Rectal smooth muscle tissue (tissue), 1 donor: ENCODE data around the gene C1orf87.
"Not testable (repeated sequence)": the region's sequence is repeated elsewhere in the genome, so short reads cannot be mapped to it uniquely, and the experiment has no call there.

ENCODE experiments used
- H3K27ac ChIP-seq: one replicate; pipeline ENCODE4 v1.7.0; 2013; ENCODE audit warnings: low read depth, low read length, inconsistent platforms
- H3K27me3 ChIP-seq: one replicate; pipeline ENCODE4 v1.7.0; 2013; ENCODE audit warnings: low read length; ENCODE audit not compliant: control insufficient read depth, insufficient read depth
- H3K36me3 ChIP-seq: one replicate; pipeline ENCODE4 v1.7.0; 2013; ENCODE audit warnings: low read length; ENCODE audit not compliant: control insufficient read depth, insufficient read depth
- H3K4me1 ChIP-seq: one replicate; pipeline ENCODE4 v1.7.0; 2013; ENCODE audit warnings: low read length; ENCODE audit not compliant: control insufficient read depth, insufficient read depth
- H3K4me3 ChIP-seq: one replicate; pipeline ENCODE4 v1.7.0; 2013; ENCODE audit warnings: low read length
- H3K9ac ChIP-seq: one replicate; pipeline ENCODE4 v1.7.0; 2013; ENCODE audit warnings: low read length

Gene C1orf87

DNA sequence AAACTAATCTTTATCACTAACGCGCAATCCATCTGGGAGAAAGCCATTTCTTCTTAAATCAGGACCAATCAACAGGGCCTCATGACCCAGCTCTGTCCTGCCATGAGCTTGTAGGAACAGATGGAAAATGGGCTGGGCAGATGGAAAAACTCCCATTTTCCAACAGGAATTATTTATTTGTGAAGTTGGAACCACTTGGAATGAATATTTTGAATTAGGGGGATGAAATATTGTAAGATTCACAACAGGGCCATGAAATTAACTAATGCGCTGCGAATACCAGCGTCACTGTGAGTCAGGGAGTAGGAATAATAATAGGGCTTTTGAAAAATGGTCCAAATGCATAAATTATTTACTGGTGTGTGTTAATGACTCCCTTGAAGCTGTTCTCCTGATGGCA lies 93.9 kb downstream of the C1orf87 start:
- H3K4me1 ChIP-seq = no peaks in the 10 kb centered on the region
- no peak overlapping the region for H3K4me3 ChIP-seq
- no peaks in the 10 kb centered on the region for H3K36me3 ChIP-seq
- no peaks in the 10 kb centered on the region for H3K27me3 ChIP-seq
- no peak overlapping the region for H3K9ac ChIP-seq
- H3K27ac ChIP-seq = no peak overlapping the region

- Histone ChIP-seq H3K27me3 (no peaks in the 10 kb centered on the region), H3K27ac (no peak overlapping the region), H3K4me3 (no peak overlapping the region), H3K4me1 (no peaks in the 10 kb centered on the region), H3K36me3 (no peaks in the 10 kb centered on the region), H3K9ac (no peak overlapping the region)
Measured at GRCh38 chr1:59978511-59978910, 95.1 kb downstream of the C1orf87 start.

DNA sequence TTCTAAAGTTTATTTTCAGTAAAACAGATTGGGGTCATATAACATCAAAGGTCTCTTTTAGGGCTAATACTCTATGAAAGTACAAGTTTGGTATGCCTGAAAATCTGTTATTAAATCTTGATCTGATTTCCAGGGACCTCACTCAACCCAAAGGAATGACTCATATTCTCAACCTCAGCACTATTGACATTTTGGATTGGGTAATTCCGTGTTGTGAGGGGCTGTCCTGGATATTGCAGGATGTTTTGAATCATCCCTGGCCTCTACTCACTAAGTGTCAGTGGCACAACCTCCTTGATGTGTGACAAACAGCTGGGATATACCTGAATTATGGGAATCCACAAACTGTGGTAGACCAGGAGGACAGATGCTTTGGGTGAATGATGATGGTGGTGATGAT lies 95.5 kb downstream of the C1orf87 start:
- no peaks in the 10 kb centered on the region for H3K4me1 ChIP-seq
- H3K36me3 ChIP-seq = no peaks in the 10 kb centered on the region
- no peaks in the 10 kb centered on the region for H3K27me3 ChIP-seq
- no peak overlapping the region for H3K4me3 ChIP-seq
- no peak overlapping the region for H3K27ac ChIP-seq
- no peak overlapping the region for H3K9ac ChIP-seq

- no peaks in the 10 kb centered on the region for H3K4me1 ChIP-seq
- no peak overlapping the region for H3K4me3 ChIP-seq
- no peaks in the 10 kb centered on the region for H3K36me3 ChIP-seq
- H3K9ac ChIP-seq = no peak overlapping the region
- H3K27me3 ChIP-seq = no peaks in the 10 kb centered on the region
- no peak overlapping the region for H3K27ac ChIP-seq
Measured at GRCh38 chr1:59977075-59977410, 96.5 kb downstream of the C1orf87 start.

DNA sequence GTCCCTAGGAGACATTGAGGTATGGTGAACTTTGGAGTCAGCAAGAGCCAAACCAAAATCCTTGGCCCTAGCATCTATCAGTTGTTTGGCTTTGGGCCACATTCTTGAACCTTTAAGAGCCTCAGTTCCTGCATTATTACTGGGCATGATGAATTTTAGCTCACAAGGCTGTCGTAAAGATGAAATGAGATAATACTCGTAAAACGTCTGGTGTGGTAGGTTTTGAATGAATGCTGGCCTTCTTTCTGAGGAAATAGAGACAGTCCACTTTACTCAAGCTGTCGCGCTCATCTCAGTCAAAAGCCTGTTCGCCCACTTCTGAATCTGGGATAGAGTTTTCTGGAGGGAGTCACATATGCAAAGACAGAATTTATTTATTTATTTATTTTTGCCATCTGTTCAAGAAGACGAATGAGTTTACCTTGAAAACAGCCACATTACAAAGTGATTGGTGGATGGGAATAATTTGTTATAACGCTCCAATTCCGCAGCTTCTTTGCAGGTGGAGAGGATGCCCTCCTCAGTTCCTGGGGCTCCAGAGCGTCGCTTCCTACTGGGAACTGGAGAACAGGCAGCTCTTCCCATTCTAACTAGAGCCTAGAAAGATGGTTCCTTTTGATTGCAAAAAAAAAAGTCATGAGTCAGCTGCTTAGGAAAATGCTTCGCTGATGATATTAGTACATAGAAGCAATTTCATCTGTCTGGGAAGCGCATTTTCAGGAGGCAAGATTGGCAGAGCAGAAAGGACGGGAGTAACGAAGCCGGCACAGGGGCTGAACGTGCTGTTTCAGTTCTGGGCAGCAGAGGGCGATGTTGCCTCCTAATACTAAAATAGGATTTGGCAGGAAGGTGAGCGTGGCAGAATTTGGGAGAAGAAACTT lies 97.1 kb downstream of the C1orf87 start:
- Histone ChIP-seq H3K4me1 (no peaks in the 10 kb centered on the region), H3K27ac (no peak overlapping the region), H3K4me3 (no peak overlapping the region), H3K36me3 (no peaks in the 10 kb centered on the region), H3K27me3 (no peaks in the 10 kb centered on the region), H3K9ac (no peak overlapping the region)

- Histone ChIP-seq H3K36me3 (no peaks in the 10 kb centered on the region), H3K27ac (no peak overlapping the region), H3K4me3 (no peak overlapping the region), H3K4me1 (no peaks in the 10 kb centered on the region), H3K27me3 (no peaks in the 10 kb centered on the region), H3K9ac (no peak overlapping the region)
Measured at GRCh38 chr1:59973719-59974118, 99.9 kb downstream of the C1orf87 start.

DNA sequence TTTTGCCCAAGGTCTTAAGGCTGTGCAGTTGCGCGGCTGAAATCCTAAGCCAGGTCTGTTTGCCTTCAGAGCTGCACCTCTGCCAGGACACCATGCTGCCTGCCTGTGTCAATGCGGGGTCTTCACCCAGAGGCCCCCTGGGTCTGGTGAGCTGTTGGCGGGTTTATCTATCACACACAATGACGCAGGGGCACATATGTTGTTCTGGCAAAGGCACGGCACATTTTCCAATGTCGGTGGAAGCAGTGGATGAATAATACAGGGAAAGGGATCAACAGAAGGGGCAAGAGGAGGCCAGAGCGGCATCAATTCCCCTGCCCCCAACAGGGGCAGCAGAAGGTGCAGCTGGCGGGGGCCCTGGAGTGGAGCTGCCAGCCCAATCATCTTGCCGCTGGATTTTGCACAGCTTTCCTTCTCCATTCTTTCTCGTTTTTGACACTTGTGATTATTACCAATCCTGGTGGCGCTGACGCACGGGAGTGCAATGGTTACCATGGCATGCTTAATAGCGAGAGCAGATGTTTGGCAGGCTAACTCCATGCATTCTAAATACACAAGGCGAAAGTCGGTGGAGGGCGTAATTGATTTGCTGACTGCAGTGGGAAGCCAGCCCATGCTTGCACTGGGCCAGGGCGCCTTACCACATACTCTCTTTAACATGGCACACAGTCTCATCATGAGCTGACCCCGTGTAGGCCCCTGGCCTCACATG lies 101.2 kb downstream of the C1orf87 start:
- Histone ChIP-seq H3K4me1 (no peaks in the 10 kb centered on the region), H3K27me3 (no peaks in the 10 kb centered on the region), H3K9ac (no peak overlapping the region), H3K36me3 (no peaks in the 10 kb centered on the region), H3K4me3 (no peak overlapping the region), H3K27ac (no peak overlapping the region)

DNA sequence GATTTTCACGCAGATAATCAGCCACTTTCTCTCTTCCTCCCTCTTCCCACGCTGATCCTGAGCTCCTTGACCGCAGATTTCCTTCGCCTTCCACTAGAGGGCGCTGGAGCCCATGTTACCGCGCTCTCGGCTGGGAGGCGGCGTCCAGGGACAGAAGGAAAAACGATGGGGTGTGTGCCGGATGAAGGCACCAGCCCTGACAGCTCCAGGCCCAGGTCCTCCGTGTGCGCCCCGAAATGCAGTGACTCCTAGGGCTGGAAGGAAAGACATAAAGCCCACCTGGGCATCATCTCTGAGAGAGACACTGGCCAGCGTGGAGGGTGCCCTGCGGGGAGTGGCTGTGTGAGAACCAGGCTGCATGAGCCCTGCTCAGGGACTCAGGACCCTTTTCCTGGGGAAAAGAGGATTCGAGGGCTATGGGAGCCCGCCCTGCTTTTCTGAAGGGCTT lies 102.1 kb downstream of the C1orf87 start:
- no peaks in the 10 kb centered on the region for H3K4me1 ChIP-seq
- H3K4me3 ChIP-seq = peak overlapping the region; percentile 29
- H3K27ac ChIP-seq = no peak overlapping the region
- no peaks in the 10 kb centered on the region for H3K27me3 ChIP-seq
- H3K9ac ChIP-seq = no peak overlapping the region
- H3K36me3 ChIP-seq = no peaks in the 10 kb centered on the region

GRCh38 chr1:59969542-59970175 lies 103.9 kb downstream of the C1orf87 start:
- not testable (repeated sequence) for H3K4me3 ChIP-seq, H3K27me3 ChIP-seq, H3K9ac ChIP-seq, H3K4me1 ChIP-seq, H3K36me3 ChIP-seq, H3K27ac ChIP-seq

DNA sequence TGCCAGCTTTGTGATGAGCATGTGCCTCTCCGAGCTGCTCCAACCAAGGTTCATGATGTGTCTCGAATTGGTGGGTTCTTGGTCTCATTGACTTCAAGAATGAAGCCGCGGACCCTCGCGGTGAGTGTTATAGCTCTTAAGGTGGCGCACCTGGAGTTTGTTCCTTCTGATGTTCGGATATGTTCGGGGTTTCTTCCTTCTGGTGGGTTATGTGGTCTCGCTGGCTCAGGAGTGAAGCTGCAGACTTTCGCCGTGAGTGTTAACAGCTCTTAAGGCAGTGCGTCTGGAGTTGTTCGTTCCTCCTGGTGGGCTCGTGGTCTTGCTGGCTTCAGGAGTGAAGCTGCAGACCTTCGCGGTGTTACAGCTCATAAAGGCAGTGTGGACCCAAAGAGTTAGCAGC lies 104.8 kb downstream of the C1orf87 start:
- not testable (repeated sequence) for H3K36me3 ChIP-seq, H3K4me1 ChIP-seq, H3K27me3 ChIP-seq, H3K9ac ChIP-seq, H3K4me3 ChIP-seq, H3K27ac ChIP-seq

GRCh38 chr1:59967780-59968179 lies 105.8 kb downstream of the C1orf87 start:
- no peak overlapping the region for H3K27ac ChIP-seq
- H3K36me3 ChIP-seq = no peaks in the 10 kb centered on the region
- H3K4me3 ChIP-seq = no peak overlapping the region
- no peak overlapping the region for H3K9ac ChIP-seq
- H3K27me3 ChIP-seq = no peaks in the 10 kb centered on the region
- no peaks in the 10 kb centered on the region for H3K4me1 ChIP-seq

DNA sequence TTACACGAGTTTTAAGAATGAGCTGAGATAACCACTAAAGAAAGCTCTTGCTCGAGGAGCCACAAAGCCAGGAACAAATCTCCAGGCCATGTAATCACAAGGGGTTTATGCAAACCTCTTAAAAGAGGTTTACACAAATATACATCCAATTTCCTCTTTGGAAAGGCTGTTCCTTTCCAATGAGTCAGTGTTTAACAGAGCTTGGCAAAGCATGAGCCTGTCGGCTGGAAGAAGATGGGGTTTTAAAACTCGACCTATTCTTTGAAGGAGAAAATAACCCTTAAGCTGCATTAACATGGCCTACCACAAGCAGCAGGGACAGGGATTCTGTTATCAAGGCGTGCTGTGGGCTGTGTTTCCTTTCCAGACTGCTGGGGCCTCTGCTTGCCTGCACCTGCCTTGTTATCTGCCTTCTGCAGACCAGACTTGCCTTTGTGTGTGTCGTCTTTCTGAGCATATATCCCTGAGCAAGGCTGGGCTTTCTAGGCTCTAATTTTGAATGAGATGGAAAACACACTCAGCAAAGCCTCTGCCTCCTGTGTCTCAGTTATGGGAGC lies 106.4 kb downstream of the C1orf87 start:
- H3K4me3 ChIP-seq = no peak overlapping the region
- H3K9ac ChIP-seq = no peak overlapping the region
- H3K27me3 ChIP-seq = no peaks in the 10 kb centered on the region
- H3K4me1 ChIP-seq = no peaks in the 10 kb centered on the region
- no peaks in the 10 kb centered on the region for H3K36me3 ChIP-seq
- no peak overlapping the region for H3K27ac ChIP-seq
